GM19468 (cell line): ENCODE data around the gene GTF2H2C.
"Not testable (repeated sequence)": the region's sequence is repeated elsewhere in the genome, so short reads cannot be mapped to it uniquely, and the experiment has no call there.

Experiments
- ATAC-seq: cut with Tn5 transposase; IDR thresholded peaks from one replicate; pipeline ENCODE4 v1.9.1; 2021; ENCODE audit warnings: mild to moderate bottlenecking, moderate library complexity, moderate number of reproducible peaks; ENCODE audit not compliant: unreplicated experiment; ENCODE audit errors: extremely low read depth

The GTF2H2C gene

DNA sequence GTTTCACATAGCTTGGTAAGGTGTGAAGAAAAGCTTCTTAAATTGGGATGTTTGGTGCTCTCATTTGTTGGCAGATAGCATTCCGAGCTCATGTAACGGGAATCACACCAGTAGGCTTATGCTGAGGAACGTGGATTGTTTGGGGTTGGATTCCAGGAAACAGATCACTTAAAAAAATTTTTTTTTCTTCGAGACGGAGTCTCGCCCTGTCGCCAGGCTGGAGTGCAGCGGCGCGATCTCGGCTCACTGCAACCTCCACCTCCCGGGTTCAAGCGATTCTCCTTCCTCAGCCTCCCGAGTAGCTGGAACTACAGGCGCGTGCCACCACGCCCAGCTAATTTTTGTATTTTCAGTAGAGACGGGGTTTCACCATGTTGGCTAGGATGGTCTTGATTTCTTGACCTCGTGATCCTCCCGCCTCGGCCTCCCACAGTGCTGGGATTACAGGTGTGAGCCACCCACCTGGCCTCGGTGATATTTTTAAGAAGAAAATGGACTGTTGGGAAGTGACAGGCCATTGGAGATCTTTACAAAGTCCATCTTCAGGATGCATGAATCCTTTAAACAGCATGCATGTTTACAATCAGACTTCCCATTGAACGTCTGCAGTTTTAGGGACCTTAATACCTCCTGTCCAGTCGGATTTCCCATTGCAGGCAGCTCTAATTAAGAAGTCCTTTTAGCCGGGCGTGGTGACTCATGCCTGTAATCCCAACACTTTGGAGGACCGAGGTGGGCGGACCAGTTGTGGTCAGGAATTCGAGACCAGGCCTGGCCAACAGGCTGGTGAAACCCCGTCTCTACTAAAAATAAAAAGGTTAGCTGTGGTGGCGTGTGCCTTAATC is 818 bp downstream of the GTF2H2C start:
- not testable (repeated sequence) for ATAC-seq

DNA sequence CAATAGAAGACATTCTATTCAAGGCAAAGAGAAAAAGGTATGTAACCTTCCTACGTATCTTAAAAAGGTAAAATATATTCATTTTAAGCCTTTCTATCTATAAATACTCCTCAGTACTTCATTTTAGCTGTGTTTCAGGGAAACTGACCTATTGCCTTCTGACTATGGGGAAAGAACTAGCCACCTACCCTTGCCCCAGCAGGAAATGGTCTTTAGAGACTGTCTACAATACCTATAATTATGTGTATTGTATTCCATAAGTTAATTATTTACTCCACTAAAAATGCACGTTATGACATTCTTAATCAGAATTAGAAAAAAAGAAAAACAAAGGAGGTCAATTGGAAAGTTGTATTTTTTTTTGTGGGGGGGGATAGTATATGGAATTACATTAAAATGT is 6.2 kb downstream of the GTF2H2C start:
- ATAC-seq, result not testable (repeated sequence)

DNA sequence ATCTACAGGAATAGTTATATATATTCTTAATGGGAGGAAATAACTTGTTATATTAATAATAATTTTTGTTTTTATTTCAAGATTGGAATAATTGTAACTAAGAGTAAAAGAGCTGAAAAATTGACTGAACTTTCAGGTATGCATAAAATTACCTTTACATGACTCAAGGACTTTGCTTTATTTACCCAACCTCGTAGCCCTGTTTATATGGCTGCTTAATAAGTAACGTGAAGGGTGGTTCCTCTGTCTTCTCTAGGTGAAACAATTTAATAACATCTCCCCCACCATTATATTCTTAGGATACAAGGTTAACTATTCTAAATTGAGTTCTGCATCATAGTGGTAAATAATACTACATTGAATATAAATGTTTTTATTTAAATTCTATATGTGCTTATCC is 8.1 kb downstream of the GTF2H2C start:
- ATAC-seq, result not testable (repeated sequence)

DNA sequence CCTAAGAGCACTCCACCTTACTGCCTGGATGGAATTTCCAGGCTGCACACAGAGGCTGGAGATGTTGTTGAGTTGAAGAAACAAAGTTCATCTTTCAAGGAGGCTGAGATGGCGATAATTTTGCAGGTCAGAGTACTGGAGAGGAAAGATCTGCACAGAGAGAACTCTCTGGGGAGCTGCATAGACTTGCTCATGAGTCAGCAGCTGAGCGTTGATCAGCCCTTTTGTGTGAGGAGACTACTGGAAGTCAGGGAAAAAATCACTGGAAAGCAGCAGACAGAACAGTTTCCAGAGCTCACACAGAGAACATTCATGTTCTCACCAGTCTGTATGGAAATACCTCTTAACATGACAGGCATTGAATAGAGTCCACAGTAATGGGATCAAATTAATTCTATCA is 23.4 kb downstream of the GTF2H2C start:
- ATAC-seq, result not testable (repeated sequence)

DNA sequence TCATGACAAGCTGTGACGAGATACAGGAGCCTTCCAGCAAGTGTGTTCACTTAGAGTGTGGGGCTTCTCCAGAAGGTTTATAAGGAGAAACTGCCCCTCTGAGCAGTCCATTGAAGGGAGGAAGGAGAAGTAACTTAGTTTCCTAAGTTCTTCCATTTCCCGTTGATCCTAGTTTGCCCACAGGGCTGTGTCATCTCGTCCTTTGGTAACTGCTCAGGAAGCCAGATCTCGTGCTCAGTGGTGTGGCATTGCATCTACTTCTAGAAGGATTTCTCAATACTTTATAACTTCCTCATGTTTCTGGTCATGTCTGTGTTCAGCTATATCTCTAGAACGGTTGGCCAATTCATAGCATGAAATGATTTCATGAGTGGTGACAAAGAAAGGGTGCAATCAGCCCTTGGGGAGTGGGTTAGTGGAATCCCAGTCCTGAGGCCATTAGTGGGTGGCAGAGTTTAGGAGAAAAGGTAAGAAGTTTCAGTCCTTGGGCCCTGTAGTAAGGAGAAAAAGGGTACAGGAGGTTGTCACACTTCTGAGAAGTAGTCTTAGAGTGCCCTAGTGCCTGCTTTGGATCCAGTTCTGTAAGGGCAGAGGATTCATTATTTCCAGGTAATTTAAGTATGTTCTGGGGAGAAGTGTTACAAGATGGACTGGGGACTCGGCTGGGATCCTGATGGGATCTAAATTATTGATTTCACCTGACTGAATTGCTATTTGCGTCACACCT is 36.3 kb downstream of the GTF2H2C start:
- ATAC-seq, result not testable (repeated sequence)

DNA sequence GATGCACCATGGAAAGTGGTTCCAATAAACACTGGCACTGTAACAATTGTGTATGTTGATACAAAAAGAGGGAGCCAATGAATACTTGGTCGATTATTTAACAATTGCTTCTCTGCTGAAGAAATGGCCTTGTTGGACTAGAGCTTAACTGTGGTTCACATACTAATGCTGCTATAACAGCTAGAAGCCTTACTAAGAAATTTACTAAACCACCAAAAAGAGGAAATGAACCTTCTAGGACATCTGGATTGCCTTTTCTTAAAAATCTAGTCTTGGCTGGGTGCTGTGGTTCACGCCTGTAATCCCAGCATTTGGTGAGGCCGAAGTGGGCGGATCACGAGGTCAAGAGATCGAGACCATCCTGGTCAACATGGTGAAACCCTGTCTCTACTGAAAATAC is 42.0 kb downstream of the GTF2H2C start:
- ATAC-seq, result peak; percentile 58

DNA sequence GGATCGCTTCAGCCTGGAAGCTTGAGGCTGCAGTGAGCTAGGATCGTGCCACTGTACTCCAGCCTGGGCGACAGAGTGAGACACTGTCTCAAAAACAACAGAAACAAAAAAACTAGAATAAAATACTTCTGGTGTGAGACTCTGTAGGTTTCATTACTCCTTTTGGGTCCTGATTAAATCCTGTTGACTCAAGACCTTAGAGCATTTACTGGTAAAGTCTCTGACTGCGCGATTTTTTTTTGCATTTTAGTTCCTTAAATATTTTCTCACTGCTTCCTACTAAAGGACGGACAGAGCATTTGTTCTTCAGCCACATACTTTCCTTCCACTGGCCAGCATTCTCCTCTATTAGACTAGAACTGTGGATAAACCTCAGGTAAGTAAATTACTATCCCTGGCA is 46.8 kb downstream of the GTF2H2C start:
- not testable (repeated sequence) for ATAC-seq

DNA sequence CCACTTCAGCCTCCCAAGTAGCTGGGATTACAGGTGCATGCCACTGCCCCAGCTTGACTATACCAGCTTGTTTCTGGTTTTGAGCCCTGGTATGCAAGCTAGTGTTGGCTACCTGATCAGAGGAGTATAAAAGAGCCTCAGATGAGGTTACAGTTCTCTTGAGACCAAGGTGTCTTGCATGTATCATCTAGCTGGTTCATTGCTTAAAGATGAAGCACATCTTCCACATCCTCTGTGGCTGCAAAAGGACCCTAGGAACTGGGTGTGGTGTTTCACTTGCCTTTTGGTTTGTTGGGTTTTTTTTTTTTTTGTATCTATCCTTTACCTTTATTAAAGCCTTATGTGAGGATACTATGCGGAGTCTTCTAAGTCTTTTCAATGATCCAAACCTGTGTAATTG is 47.8 kb downstream of the GTF2H2C start:
- not testable (repeated sequence) for ATAC-seq

DNA sequence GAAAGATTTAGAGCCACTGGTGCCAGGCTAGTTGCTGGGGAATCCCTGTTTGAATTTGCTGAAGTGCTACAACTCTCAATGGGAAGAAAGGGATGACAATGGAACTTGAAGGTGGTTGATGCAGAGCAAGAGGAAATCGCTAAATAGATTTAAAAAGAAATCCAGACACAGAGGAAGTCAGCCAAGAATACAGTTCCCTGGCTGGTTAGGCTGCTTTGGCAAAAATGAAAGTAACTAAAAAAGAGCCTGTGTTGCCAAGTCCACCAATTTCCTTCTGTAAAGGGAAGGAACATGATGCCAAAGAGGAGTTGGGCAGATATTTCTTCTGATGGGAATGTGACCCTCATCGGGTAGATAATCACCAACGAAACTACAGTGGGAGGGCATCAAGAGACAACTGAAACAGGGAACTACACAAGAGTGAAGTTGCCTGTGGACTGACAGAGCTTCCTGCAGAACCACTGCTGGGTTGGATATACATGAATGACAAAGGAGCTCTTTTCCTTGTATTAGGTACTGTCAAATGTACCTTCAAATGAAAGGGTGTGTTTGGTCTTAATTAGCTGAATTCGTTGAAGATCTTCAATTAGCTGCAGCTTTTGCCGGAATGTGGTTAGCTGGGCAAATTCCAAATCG is 49.0 kb downstream of the GTF2H2C start:
- not testable (repeated sequence) for ATAC-seq

DNA sequence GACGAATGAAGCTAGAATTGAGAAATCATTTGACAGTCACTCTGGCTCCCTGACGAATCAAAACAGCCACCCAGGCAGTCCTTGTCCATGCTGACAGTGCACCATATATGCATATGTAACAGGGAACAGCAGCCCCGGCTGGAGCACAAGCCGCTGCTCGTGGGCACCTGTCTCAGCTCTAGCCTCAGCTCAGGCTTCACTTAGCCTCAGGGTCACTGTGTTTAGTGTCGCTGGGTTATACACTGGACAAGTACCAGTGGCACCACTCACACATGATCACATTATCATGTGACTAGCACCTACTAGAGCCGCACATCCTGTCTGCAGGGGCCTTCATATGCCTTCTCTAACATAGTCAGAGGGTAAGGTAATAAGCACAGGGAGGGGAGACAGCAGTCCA is 54.9 kb downstream of the GTF2H2C start:
- not testable (repeated sequence) for ATAC-seq

DNA sequence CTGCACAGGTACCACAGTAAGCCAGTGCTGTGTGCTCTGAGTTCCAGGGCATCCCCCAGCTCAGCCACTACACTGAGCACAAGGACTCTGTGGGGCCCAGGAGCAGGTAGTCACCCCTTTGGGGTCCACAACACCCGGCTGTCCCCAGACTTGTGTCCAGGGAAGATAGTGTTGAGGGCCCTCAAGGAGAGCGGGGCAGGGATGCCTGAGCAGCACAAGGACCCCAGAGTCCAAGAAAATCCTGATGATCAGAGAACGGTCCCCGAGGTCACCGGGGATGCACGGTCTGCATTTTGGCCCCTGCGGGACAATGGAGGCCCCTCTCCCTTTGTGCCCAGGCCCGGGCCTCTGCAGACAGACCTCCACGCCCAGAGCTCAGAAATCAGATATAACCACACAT is 71.9 kb downstream of the GTF2H2C start:
- ATAC-seq, result not testable (repeated sequence)
